Dedifferentiated amniotic fluid mesenchymal stem cell (primary cell): ENCODE measurements around the gene OR10A7.
A peak's percentile ranks its signal among the peaks of the same experiment; 100 is the strongest.
"Not testable (repeated sequence)": the region's sequence is repeated elsewhere in the genome, so short reads cannot be mapped to it uniquely, and the experiment has no call there.

Source experiments
- DNase-seq: peaks from one replicate; pipeline ENCODE4 v3.0.0-alpha.2; 2016; ENCODE audit errors: extremely low spot score

Gene OR10A7

GRCh38 chr12:55220725-55221124 lies at the start of gene OR10A7:
OR10A7 (plus strand) TSS chr12:55221025; CDS start chr12:55221025, 0 bp downstream.
- DNase-seq = no peak

DNA sequence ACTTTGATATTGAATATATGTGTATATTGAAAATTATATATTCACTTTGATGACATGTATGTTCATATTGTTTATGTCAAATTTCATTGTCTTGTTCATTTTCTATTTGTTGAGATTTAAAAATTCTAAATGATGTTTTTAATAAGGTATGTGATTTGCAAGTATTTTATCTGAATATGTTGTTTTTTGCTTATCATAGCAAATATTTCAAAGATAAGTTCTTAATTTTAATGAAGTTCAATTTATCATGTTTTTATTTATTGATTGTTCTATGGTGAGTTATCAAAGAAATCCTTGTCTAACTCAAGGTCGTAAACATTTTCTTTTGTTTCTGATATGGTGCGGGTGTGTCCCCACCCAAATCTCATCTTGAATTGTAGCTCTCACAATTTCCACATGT lies 49.4 kb upstream of the OR10A7 start:
- DNase-seq = no peak

GRCh38 chr12:55171846-55172245 lies 49.0 kb upstream of the OR10A7 start:
- DNase-seq = not testable (repeated sequence)

DNA sequence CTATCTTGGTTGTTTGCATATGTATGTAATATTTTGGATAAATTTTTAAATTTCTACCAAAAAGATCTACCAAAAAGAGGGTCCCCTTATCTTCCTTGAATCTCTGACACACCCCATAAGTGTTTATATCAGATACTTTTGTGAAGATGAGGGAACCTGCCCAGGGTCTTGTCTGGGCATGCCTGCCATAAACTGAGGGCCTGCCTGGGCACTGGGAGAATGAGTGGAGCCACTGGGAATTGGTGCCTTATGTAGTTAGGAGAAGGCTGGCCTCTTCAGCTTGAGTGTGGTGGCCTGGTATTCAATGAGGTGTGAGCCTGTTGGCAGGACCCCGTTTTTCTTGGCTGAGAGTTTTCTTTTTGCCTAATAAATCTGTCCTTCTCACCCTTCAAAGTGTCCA lies 48.1 kb upstream of the OR10A7 start:
- DNase-seq = no peak

DNA sequence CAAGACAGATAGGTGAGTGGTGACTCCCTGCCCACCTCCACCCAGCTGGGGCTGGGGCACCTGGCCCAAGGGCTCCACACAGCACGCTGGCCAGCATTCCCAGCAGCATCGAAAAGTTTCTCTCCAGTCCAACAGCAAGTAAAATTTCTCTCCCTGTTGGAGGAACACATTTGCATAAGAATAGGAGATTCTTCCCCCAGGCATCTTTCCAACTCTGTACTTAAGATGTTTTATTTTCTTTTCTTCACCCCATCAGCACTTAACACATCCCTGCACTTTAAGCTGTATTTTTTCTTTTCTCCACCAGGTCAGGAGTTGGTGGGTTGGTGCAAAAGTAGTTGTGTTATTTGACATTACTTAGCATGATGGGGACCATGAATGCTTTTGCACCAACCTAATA lies 47.4 kb upstream of the OR10A7 start:
- DNase-seq = no peak

- no peak for DNase-seq
These were observed 32.3 kb upstream of the OR10A7 start for GRCh38 chr12:55188573-55188972.

- DNase-seq = peak; percentile 75
These were observed 31.8 kb upstream of the OR10A7 start for GRCh38 chr12:55188974-55189556.

GRCh38 chr12:55194382-55194781 lies 26.4 kb upstream of the OR10A7 start:
- no peak for DNase-seq

DNA sequence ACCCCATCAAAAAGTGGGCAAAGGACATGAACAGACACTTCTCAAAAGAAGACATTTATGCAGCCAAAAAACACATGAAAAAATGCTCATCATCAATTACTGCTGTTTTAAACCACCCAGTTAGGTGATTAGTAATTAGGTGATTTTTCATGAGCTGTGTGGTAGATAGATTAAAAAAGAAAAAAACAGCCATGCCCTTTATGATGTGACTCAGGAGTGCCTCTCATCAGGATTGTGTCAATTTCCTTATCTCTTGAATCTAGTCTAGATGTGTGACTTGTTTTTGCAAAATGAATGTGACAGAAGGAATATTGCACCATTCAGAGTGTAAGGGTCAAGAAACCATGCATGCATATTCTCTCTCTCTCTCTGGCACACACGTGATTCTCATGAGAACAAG lies 5.7 kb downstream of the OR10A7 start:
- DNase-seq = no peak

- no peak for DNase-seq
These were observed 6.8 kb downstream of the OR10A7 start for GRCh38 chr12:55227643-55228042.

DNA sequence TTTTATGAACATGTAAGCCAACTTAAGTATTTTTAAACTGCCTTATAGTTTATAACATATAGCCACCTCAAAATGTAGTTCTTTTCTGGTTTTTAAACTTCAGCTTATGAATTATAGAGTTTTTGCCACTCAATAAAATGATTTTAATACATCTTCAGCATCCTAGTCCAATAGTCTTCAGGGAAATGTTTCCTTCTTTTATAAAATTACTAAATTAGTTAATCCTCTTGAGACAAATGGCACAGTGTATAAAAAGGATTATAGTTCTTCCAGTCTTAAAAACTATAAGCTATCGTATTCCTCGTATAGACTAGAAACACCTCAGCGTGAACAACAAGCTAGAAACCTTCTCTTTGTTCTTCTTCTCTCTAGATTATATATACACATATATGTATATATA lies 23.5 kb downstream of the OR10A7 start, which contains the start of gene OR6C74:
TSS of gene OR6C74 (plus strand) at position 301 of the 400 bp plus-strand sequence. CDS start 2,679 bp downstream, outside the sequence.
- DNase-seq = no peak

DNA sequence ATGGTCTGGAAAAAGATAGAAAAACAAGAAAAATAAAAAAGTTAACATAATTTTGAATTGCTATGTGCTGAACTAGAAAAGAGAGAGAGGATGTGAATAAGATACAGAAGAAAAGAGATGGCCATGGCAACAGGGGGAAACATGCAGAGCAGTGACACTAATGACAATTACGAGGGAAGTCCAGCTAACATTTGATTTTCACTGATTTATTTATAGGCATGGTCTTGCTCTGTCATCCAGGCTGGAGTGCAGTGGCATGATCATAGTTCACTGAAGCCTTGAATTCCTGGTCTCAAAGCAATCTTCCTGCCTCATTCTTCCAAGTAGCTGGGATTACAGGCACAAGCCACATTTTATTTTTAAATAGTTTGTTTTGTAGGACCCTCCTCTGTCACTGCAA lies 25.3 kb downstream of the OR10A7 start:
- DNase-seq = no peak

GRCh38 chr12:55250944-55251343 lies 30.1 kb downstream of the OR10A7 start:
- no peak for DNase-seq

- no peak for DNase-seq
These were observed 32.5 kb downstream of the OR10A7 start for GRCh38 chr12:55253281-55253680.

GRCh38 chr12:55256831-55257230 lies 36.0 kb downstream of the OR10A7 start:
- DNase-seq = no peak

GRCh38 chr12:55258303-55258702 lies 37.5 kb downstream of the OR10A7 start:
- no peak for DNase-seq
